Stimulated activated CD8-positive, alpha-beta memory T cell treated with anti-CD3 and anti-CD28 coated beads, Interleukin-2, amount 100 ng/mL, for 1 hour (primary cell): Measurements from ENCODE around the gene TLCD1.

Source experiments
- DNase-seq, 2 donors: peaks; one replicate each; pipeline ENCODE4 v3.0.0-alpha.2; 2020; ENCODE audit warnings: low read depth in 2 of 2

TLCD1 gene

DNA sequence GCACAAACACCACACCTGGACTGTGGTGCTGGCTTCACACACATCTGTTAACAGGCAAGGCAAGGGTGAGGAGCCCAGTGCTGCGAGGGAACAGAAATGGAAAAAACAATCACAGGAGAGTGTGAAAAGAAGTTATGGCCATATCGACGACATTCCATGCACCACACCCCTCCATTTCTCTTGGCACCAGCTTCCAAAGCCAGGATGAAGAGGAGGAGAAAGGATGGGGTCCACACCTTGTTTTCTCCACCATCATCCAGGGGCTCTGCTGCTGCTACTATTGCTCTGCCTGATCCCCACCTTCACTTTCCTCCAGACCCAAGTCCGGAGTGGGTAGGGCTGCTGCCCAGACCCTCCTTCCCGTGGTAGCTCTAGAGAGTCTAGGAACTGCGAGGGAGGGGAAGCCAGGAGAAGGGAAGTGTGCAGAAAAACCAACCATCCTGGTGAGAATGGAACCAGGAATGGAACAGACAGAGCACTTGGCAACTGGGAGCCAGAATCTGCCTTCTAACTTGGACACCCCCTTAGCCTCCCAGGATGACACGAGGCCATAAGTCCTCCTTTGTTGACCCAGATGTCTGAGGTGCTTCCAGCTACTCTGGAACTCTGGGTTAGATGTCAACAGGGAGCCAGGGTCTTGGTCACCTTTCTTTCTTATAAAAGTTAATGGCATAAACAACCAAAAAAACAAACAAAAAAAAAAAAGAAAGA, 13.2 kb downstream of the TLCD1 start:
- no peak for DNase-seq

DNA sequence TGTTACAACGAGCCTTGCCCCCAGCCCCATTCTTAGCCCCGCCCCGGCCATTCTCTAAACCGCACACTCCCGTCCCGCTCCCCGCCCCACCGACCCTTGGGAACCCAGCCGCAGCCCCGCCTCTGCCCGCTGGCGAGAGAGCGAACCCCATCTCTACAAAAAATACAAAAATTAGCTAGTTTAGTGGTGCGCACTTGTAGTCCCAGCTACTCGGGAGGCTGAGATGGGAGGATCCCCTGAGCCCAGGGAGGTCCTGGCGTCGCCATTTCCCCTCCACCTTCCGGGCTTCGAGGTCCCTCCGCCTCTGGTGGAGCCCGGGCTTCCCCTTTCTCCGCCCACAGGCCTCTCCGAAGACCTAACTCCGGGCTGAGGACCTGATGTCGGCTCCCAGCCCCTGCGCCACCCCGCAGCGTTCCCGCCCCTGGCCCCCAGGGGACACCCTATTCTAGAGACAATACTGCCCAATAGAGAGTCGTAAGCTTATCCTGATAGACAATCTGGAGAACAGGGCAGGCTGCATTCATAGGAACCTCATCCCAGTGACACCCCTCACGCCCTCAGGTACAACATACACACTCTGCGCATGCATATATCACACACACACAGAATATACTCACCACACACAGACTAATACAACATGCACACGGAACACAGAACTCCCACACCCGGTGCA, 13.9 kb downstream of the TLCD1 start:
- DNase-seq, result peak in 1 of 2 donors; percentile 35

DNA sequence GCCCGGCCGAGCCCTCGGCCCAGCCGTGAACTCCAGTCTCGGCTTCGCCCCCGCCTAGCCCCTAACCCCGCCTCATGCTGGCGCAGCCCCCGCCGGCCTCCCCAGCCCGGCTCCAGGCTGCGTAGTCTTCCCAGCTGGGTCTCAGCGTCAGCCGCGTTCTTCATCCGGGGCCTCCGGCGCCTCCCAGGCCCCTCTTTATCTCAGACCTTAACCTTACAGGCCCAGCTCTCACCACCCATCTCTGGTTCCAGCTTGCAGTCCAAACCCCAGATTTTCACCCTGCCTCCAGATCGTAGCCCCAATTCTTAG, 14.4 kb downstream of the TLCD1 start, which contains the start of gene PROCA1:
Gene PROCA1 (minus strand): TSS at position 166 of the 309 bp plus-strand sequence. CDS start 228 bp downstream, outside the sequence.
- DNase-seq, result no peak

DNA sequence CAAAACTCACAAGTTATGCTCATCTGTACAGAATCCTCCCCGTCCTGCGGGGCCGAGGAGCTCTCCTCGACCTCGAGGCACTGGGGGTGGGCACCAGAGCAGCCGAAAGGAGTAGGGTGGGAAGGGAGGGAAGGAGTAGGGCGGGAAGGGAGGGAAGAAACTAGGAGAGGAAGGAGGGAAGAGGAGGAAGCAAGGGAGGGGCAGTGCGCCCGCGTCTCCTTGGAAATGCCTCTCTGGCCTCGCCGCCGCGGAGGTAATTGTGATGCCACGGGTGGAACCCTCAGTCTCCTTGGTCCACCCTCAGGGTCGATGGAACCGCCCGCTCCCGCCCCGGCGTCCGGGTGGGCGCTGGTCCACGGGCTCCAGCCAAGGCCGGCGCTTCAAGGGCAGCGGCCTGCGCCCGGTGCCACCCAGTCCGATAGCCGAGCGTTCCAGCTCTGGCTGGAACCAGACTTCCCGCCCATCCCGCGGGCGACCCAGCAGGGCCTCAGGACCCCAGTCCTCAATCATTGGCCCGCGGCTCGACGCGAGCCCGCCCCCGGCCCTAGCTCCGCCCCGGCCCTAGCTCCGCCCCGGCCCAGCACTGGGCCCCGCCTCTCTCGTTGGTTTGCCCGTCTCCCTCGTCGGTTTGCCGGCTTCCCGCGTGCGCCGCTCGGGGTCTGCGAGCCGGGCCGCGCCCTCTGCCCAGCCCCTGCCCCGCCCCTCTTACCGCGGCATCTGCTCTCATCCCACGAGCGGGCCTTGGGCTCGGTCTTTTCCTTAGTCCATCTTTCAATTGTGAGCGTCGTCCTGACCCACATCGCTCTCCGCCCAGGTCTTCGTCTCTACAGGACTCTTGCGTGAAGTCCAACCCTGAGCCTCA, 14.9 kb downstream of the TLCD1 start:
- DNase-seq, result peak; percentile 71 to 81

- no peak for DNase-seq
These were observed 18.7 kb downstream of the TLCD1 start for GRCh38 chr17:28707339-28707720.

DNA sequence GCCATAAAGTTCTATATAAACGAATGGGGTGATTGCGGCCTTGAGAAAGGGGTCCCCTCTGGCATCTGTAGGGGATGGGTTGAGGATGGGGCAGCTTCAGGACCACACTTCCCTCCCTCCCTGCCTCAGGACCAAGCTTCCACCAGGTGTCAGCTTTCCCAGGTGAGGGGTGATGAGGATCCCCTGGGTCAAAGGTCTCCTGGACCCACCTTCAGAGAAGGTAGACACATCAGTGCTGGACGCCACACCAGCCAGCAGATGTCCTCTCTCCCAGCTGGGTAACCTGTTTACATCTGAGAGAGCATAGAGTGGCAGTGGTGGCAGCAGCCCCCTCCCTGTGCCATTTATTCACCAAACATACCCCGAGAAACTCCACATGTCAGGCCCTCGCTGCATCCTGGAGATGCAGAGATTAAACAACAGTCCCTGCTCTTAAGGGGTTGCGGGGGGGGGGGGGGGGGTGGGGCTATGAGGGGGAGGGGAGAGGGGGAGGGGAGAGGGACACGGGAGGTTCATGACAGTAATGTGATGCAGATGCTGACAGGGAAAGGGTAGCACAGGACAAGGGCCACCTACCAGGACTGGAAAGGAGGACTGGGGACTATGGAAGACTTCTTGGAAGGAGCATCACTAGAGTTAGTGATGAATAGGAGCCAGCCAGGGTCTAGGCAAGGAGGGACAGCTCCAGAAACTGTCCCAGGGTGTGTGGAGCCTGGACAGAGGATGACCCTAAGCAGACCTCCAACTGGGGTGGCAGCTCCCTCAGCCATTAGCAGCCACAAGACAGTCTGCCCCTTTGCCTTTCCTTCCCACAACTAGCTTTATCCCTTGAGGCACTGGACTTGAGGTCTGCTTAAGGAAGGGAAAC, 19.3 kb downstream of the TLCD1 start:
- DNase-seq, result no peak

GRCh38 chr17:28705728-28706334, 20.2 kb downstream of the TLCD1 start:
- no peak for DNase-seq

DNA sequence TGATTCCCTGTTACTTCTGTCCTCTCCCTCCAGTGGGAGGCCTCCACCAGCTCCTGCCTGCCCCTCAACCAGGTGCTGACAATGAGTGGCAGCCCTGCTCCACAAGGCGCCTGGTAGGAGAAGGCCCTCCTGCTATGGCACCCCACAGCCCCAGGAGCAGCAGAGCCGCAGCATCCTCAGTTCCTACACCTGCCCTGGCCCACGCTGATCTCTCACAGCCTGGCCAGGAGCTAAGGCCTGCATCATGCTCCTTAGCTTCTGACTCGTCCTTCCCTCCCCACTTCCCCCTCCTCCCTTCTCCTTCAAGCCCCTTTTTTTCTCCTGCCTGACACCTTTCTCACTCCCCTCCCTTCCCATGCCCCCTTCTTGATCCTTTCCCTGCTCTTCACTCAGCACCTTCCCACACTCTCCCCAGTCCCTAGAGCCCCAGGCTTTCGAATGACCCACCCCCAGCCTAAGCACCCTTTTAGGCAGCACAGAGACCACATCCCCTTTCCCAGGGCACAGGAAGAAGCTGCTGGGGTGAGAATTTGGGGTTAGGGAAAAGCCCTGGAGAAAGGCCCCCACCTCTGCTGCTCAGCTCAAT, 20.9 kb downstream of the TLCD1 start:
- no peak for DNase-seq

DNA sequence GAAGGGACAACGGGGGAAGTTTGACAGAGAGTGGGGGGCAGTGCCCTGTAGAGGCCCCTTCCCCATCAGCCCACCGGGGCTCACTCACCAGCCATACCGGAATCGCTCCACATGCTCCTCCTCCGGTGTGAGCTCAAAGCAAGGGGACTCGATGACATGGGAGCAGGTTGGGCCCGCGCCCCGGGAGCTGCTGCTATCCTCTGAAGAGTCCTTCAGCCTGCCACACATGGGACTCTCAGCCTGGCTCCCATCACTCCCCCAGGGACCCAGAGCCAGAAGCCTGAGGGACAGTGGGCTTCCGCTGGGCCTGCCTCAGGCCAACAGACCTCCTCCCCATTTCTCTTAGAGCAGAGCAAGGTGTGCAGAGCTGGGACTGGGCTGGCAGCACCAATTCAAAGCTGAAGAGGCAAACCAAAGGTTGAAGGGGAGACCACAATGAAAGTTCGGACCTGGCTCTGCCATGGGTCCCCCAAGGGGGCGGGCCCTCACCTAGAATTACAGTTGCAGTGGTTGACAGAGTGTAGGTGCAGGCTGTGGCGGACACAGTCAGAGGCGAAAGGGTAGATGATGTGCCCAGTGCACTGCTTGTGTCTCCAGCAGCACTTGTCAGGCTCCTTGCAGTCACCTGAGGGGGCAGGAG, 21.7 kb downstream of the TLCD1 start:
- no peak for DNase-seq

DNA sequence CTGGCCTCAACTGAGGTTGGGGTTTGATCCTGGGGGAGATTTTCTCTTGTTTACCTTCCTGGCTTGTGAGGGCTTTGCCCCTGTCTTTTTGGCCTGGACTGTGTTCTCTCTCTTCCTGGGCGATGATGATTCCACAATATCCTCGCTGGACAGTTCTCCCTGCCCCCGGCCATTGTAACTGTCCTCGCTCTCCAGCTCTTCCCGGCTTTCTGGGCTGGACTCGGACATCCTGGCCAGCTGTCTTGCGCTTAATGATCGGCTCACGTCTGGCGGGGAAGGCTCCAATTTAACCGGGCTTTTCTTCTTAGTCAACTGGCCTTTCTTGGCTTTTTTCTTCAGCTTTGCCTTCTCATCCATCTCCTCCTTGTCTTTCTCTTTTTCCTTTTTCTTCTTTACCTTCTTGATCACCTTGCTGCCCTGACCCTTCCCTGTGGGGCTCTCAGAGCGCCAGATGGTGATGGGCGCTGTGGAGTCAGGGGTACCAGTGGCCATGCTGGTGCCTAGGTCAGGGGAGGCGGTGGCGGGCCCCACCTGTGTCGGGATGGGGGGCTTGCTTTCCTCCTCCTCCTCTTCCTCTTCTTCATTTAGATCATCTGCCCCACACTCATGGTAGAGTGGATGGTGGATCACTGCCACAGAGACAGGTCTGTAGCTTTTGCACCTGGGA, 22.3 kb downstream of the TLCD1 start:
- no peak for DNase-seq

- no peak for DNase-seq
These were observed 23.3 kb downstream of the TLCD1 start for GRCh38 chr17:28702752-28703150.

DNA sequence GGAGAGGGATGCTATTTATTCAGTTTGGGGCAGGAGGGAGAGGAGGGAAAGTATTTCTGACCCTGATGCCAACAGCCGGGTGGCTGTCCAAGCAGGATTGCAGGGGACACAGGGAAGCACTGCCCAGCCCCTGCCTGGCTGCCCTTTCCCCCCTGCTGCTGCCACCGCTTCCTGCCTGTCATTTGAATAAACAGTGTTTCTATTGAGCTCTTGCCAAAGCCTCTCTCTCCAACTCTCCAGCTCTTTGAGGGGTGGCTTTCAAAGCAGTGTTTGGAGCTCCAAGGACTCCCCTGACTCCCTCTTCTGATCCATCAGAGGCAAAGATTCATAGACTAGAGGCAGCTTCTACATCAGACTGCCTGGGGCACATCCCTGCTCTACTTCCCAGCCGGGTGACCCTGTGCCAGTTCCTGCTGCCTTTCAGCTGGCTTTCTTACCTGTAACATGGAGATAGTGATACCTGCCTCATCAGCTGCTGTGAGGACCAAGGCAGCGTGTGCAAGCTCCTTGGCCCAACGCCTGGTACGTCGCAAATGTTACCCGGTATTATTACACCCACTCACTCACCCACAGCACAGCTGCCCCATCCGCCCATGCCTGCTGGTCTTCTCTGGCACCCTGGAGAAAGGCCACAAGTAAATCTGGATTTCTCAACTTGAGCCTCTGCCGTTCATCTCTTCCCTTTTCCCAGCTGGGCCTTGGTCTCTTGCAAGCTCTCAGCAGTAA, 23.8 kb downstream of the TLCD1 start:
- no peak for DNase-seq

GRCh38 chr17:28700830-28701492, 25.1 kb downstream of the TLCD1 start:
- no peak for DNase-seq

DNA sequence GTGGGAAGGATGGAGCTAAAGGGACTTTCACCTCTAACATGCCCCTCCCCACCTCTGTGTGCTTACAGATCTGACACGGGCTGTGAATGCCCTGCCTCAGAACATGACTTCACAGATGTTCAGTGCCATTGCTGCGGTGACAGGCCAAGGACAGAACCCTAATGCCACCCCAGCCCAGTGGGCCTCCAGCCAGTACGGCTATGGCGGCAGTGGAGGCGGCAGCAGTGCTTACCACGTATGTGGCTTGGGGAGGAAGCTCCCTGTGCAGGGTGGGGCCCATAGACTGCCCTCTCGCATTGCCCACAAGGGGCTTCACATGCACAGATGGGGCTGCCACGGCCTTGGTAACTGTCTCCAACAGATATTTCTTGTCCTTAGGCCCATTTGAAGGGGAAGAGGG, 25.8 kb downstream of the TLCD1 start:
- DNase-seq, result no peak

DNA sequence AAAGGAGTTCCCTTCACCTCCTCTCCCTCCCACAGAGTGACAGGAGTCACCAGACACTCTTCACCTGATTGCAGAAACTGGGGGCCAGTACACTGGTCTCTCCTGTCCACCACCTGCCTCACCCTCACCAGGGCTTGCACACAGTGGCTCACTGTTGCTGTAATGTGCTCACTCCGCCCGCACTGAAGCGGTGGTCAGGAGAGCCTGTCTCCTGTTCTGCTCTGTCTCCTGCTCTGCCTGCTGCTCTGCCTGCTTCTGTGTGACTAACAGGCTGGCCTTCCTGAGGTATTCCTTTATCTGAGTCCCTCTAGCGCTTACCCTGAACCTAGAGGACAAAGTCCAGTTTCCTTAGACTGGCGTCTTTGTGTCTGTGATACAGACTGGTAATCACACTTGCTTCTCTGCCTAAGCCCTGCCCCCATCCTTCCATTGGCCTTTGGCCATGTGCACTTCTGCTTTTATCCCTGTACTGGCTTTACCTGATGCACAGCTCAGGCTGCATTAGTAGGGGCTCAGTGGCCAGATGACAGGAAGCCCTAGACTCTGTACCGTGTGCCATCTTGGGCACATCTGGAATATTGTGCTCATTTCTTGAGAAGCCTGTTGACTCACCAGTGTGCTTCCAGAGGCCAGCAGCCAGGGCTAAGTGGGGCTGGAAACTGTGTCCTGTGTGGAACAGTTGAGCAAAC, 27.6 kb downstream of the TLCD1 start:
- no peak for DNase-seq

DNA sequence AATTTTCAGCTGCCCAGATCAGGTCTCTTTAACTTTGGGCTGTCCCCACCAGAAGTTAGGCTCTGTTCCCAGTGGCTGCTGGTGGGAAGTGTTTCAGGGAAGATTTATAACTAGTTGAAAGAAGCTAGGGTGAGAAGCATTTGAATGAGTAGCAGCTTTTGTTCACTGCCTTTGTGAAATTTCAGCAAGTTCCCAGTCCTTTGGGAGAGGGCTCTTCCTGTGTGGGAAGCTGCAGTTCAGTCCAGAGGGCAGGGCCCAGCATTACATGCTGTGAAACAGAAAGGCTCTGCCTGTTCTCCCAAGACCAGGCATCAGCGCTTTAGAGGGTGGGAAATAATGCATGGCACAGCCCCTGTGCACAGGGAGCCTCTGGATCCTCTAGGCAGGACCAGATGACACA, 32.2 kb downstream of the TLCD1 start:
- DNase-seq, result no peak

DNA sequence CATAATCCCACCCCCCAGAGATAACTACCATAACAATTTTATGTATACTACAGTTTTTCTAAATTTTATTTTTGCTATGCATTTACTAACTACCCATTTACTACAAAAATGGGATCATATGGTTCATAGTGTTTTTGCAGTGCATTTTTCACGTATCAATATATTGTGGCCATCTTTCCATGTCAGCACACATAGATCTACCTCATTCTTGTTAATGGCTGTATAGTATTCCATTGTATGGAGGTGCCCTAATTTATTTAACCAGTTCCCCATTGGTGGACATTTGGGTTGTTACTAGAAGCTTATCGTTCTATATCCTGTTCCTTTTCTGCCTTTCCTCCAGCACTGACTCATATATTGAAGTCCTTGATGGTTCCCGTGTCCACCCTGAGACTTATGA, 37.0 kb downstream of the TLCD1 start:
- DNase-seq, result no peak

GRCh38 chr17:28688481-28688880, 37.6 kb downstream of the TLCD1 start:
- no peak for DNase-seq
